MM.1S (cell line): Measurements from ENCODE around the gene KIF3C.

ENCODE experiments used
- CTCF ChIP-seq: fragments of 300-600 bp; sonication (generic); IDR thresholded peaks from 2 replicates; pipeline ENCODE4 v1.5.1; 2016; ENCODE audit warnings: antibody characterized with exemption, low read length, mixed read lengths
- EZH2 ChIP-seq: fragments of 300-600 bp; sonication (generic); optimal IDR thresholded peaks from 2 replicates; pipeline ENCODE3; 2017; ENCODE audit warnings: low read depth, mild to moderate bottlenecking, antibody characterized with exemption, low read length, mixed read lengths

- TF ChIP-seq CTCF (no peak), EZH2 (no peak)
These were observed 35.3 kb upstream of the KIF3C start for GRCh38 chr2:26017464-26018183.
